H1 (cell line): ENCODE results near the gene FBXO45.

ENCODE experiments used
- BCL11A ChIP-seq, 2 experiments: IDR thresholded peaks; one replicate each; pipeline ENCODE4 v1.6.1; 2011; ENCODE audit warnings: low read depth in 2 of 2, low read length in 2 of 2, mild to moderate bottlenecking in 2 of 2
- CREB1 ChIP-seq: IDR thresholded peaks from 2 replicates; pipeline ENCODE4 v1.6.1; 2012; ENCODE audit warnings: inconsistent platforms
- CTCF ChIP-seq, 3 experiments: IDR thresholded peaks; 1 replicate in 2 of 3; 2 replicates in 1 of 3; pipeline versions ENCODE4 v1.5.1 to v1.6.1; 2011; ENCODE audit warnings: low read length in 3 of 3, mild to moderate bottlenecking in 3 of 3, inconsistent platforms in 2 of 3, low read depth in 1 of 3, moderate library complexity in 1 of 3; ENCODE audit not compliant: insufficient read depth in 1 of 3; ENCODE audit errors: control extremely low read depth in 1 of 3
- EP300 ChIP-seq, 2 experiments: IDR thresholded peaks; 1 replicate in 1 of 2; 2 replicates in 1 of 2; pipeline ENCODE4 v1.6.1; 2011 to 2012; ENCODE audit warnings: low read depth in 2 of 2, low read length in 2 of 2, mild to moderate bottlenecking in 2 of 2, borderline replicate concordance in 1 of 2, inconsistent platforms in 1 of 2, moderate library complexity in 1 of 2
- GTF2F1 ChIP-seq: IDR thresholded peaks from 2 replicates; pipeline ENCODE4 v1.6.1; 2012; ENCODE audit warnings: low read depth, low read length, improper control_type of control experiment, borderline replicate concordance
- JUND ChIP-seq: IDR thresholded peaks from 2 replicates; pipeline ENCODE4 v1.6.1; 2011; ENCODE audit warnings: mild to moderate bottlenecking, improper control_type of control experiment, low read length
- POLR2A ChIP-seq, 2 experiments: IDR thresholded peaks; 1 replicate in 1 of 2; 2 replicates in 1 of 2; pipeline ENCODE4 v1.6.1; 2011; ENCODE audit warnings: low read depth in 2 of 2, low read length in 2 of 2, mild to moderate bottlenecking in 2 of 2; ENCODE audit errors: control extremely low read depth in 1 of 2
- RXRA ChIP-seq: IDR thresholded peaks from 2 replicates; pipeline ENCODE4 v1.6.1; 2011; ENCODE audit warnings: low read depth, mild to moderate bottlenecking, low read length, moderate library complexity; ENCODE audit not compliant: insufficient read depth

GRCh38 chr3:196558476-196558875 is 10.0 kb upstream of the FBXO45 start:
- TF ChIP-seq EP300 (IDR thresholded peaks at IDR 0.05; ENCODE audit: borderline replicate concordance in 1 of 2, low read depth in 2 of 2, low read length in 2 of 2) = no peak
- TF ChIP-seq RXRA = no peak
- no peak for TF ChIP-seq CTCF (IDR thresholded peaks at IDR 0.05; ENCODE audit: control extremely low read depth in 1 of 3, insufficient read depth in 1 of 3, low read depth in 1 of 3, low read length in 3 of 3)
- no peak for TF ChIP-seq JUND
- no peak for TF ChIP-seq GTF2F1
- no peak for TF ChIP-seq POLR2A (IDR thresholded peaks at IDR 0.05; ENCODE audit: control extremely low read depth in 1 of 2, low read depth in 2 of 2, low read length in 2 of 2)
- TF ChIP-seq BCL11A (IDR thresholded peaks at IDR 0.05; ENCODE audit: low read depth in 2 of 2, low read length in 2 of 2) = no peak
- TF ChIP-seq CREB1 = no peak
